NCI-H146 treated with DMSO at 0.1 percent for 48 hours (cell line): ENCODE measurements around the gene EHD4.

ENCODE experiments used
- DNase-seq: peaks from one replicate; lab custom pipeline; 2025; ENCODE audit not compliant: unreplicated experiment; lab: John Stamatoyannopoulos, UW

Gene EHD4

GRCh38 chr15:41937568-41937923 is 34.8 kb downstream of the EHD4 start:
- no peak for DNase-seq

- DNase-seq = no peak
Observed at GRCh38 chr15:41936649-41937567, 35.4 kb downstream of the EHD4 start.

GRCh38 chr15:41936155-41936554 is 36.2 kb downstream of the EHD4 start:
- no peak for DNase-seq

- no peak for DNase-seq
Observed at GRCh38 chr15:41935566-41936020, 36.8 kb downstream of the EHD4 start.

- DNase-seq = no peak
Observed at GRCh38 chr15:41934843-41935242, 37.5 kb downstream of the EHD4 start.

GRCh38 chr15:41933771-41934170 is 38.6 kb downstream of the EHD4 start:
- DNase-seq = no peak

- DNase-seq = no peak
Observed at GRCh38 chr15:41933326-41933725, 39.0 kb downstream of the EHD4 start.

GRCh38 chr15:41932511-41933289 is 39.7 kb downstream of the EHD4 start:
- DNase-seq = no peak

- DNase-seq = no peak
Observed at GRCh38 chr15:41932101-41932500, 40.3 kb downstream of the EHD4 start.

- no peak for DNase-seq
Observed at GRCh38 chr15:41930867-41931222, 41.5 kb downstream of the EHD4 start.

GRCh38 chr15:41930221-41930866 is 42.0 kb downstream of the EHD4 start:
- no peak for DNase-seq

GRCh38 chr15:41928637-41929620 is 43.4 kb downstream of the EHD4 start:
- DNase-seq = no peak

- DNase-seq = no peak
Observed at GRCh38 chr15:41928100-41928499, 44.3 kb downstream of the EHD4 start.

GRCh38 chr15:41927536-41927935 is 44.8 kb downstream of the EHD4 start:
- no peak for DNase-seq

GRCh38 chr15:41926185-41927056 is 45.9 kb downstream of the EHD4 start:
- no peak for DNase-seq

- DNase-seq = no peak
Observed at GRCh38 chr15:41925086-41925608, 47.2 kb downstream of the EHD4 start.

GRCh38 chr15:41923401-41923997 is 48.9 kb downstream of the EHD4 start:
- no peak for DNase-seq

GRCh38 chr15:41922353-41922752 is 50.0 kb downstream of the EHD4 start:
- no peak for DNase-seq

GRCh38 chr15:41921639-41922038 is 50.7 kb downstream of the EHD4 start:
- no peak for DNase-seq
